ENCODE measurements around the gene FHAD1.

The FHAD1 gene

DNA sequence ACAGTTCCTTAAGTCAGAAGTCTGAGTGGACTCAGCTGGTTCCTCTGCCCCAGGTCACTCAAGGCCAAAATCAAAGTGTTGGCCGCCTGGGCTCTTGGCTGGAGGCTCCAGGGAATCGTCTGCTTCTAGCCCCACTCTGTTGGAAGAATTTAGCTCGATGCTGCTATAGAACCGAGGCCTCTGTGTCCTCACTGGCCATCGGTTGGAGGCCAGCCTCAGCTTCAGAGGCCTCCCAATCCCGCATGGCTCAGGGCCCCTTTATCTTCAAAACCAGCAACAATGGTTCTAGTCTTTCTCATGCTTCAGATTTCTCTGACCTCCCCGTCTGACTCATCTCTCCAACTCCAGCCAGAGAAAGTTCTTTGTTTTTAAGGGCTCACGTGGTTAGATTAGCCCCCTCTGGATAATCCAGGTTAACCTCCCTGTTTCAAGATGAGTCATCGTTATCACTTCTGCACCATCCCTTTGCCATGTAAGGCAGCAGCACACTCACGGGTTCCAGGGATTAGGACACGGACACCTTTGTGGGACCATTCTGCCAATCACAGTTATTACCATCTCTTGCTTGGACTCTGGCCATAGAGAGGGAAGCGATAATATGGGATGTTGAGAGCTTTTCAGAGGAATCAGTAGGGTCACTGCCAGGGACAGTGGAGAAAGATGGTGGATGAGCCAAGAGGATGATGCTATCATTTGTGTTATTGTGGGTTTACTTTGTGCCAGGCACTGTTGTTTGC is 13.6 kb downstream of the FHAD1 start:
- TF ChIP-seq, protein P1, sequence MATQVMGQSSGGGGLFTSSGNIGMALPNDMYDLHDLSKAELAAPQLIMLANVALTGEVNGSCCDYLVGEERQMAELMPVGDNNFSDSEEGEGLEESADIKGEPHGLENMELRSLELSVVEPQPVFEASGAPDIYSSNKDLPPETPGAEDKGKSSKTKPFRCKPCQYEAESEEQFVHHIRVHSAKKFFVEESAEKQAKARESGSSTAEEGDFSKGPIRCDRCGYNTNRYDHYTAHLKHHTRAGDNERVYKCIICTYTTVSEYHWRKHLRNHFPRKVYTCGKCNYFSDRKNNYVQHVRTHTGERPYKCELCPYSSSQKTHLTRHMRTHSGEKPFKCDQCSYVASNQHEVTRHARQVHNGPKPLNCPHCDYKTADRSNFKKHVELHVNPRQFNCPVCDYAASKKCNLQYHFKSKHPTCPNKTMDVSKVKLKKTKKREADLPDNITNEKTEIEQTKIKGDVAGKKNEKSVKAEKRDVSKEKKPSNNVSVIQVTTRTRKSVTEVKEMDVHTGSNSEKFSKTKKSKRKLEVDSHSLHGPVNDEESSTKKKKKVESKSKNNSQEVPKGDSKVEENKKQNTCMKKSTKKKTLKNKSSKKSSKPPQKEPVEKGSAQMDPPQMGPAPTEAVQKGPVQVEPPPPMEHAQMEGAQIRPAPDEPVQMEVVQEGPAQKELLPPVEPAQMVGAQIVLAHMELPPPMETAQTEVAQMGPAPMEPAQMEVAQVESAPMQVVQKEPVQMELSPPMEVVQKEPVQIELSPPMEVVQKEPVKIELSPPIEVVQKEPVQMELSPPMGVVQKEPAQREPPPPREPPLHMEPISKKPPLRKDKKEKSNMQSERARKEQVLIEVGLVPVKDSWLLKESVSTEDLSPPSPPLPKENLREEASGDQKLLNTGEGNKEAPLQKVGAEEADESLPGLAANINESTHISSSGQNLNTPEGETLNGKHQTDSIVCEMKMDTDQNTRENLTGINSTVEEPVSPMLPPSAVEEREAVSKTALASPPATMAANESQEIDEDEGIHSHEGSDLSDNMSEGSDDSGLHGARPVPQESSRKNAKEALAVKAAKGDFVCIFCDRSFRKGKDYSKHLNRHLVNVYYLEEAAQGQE (IDR thresholded peaks at IDR 0.05; ENCODE audit: low read depth) = no peak
- TF ChIP-seq CEBPB (IDR thresholded peaks at IDR 0.05) (no peak), TAF1 (IDR thresholded peaks at IDR 0.05; ENCODE audit: low read depth) (no peak), RAD21 (IDR thresholded peaks at IDR 0.05; ENCODE audit: low read depth) (no peak), TCF12 (IDR thresholded peaks at IDR 0.05; ENCODE audit: low read depth) (no peak), FOXM1 (IDR thresholded peaks at IDR 0.05; ENCODE audit: borderline replicate concordance, low read depth) (no peak), NFIC (IDR thresholded peaks at IDR 0.05) (no peak), YY1 (IDR thresholded peaks at IDR 0.05; ENCODE audit: low read depth) (no peak), EP300 (IDR thresholded peaks at IDR 0.05; ENCODE audit: borderline replicate concordance) (no peak), EGR1 (IDR thresholded peaks at IDR 0.05) (no peak), CREB1 (IDR thresholded peaks at IDR 0.05; ENCODE audit: low read depth) (no peak), ZBTB7A (IDR thresholded peaks at IDR 0.05; ENCODE audit: low read depth) (no peak)
- TF ChIP-seq, protein P2, sequence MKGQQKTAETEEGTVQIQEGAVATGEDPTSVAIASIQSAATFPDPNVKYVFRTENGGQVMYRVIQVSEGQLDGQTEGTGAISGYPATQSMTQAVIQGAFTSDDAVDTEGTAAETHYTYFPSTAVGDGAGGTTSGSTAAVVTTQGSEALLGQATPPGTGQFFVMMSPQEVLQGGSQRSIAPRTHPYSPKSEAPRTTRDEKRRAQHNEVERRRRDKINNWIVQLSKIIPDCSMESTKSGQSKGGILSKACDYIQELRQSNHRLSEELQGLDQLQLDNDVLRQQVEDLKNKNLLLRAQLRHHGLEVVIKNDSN (IDR thresholded peaks at IDR 0.05) = no peak
- TF ChIP-seq, protein P3, sequence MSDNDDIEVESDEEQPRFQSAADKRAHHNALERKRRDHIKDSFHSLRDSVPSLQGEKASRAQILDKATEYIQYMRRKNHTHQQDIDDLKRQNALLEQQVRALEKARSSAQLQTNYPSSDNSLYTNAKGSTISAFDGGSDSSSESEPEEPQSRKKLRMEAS (IDR thresholded peaks at IDR 0.05) = no peak

DNA sequence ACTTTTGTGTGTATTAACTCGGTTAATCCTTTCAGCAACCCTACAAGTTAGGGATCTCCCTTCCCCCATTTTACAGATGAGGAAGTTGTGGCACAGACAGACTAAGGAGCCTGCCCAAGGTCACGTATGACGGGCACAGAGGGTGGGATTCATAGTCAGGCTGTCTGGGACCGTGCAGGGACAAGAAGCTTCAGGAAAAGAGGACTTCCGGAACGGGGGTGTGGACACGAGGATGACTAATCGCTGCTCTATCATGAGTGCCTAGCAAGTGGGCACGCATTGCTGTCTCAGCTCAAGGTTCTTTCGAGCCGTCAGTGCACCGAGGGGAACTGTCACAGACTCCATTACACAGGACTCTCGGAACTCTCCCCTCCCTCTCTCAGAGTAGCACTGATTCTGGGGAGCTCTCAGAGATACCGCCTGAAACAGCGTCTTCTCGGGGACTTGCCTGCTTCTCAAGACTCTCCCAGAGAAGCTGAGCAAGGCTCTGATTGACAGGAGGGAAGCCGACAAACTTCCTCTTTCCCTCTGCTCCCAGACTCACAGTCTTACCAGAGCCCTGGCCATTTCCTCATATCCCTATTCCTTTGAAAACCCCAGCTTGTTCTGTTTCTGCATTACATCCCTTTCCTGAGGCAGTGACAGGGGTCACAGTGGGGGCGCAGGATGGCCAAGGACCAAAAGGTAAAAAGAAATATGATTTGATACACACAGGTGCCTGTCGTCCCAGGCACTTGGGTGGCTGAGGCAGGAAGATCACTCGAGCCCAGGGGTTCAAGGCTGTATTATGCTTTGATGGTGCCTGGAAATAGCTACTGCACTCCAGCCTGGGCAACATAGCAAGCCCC is 14.4 kb downstream of the FHAD1 start:
- TF ChIP-seq TEAD4 (IDR thresholded peaks at IDR 0.05) = no peak
- TF ChIP-seq, protein P3 (IDR thresholded peaks at IDR 0.05) = no peak

DNA sequence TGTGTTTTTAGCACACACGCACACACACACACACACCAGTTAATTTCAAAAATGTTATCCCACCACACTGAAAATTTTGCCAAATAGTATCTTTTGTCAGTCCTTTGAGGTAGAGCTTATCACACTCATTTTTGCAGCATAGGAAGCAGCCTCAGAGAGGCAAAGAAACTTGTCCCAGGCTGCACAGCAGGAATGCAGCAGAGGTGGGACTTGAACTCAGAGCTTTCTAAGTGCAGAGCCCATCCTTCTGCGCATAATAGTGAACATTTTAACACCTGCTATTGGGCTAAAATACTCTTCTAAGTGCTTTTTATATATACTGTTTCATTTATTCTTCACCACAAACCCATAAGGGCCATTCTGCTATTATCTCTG is 15.0 kb downstream of the FHAD1 start:
- no peak for TF ChIP-seq EGR1 (IDR thresholded peaks at IDR 0.05)
- TF ChIP-seq, protein P2 (IDR thresholded peaks at IDR 0.05) = no peak
- TF ChIP-seq EP300 (IDR thresholded peaks at IDR 0.05; ENCODE audit: borderline replicate concordance) = no peak
- no peak for TF ChIP-seq CREB1 (IDR thresholded peaks at IDR 0.05; ENCODE audit: low read depth)
- no peak for TF ChIP-seq CEBPB (IDR thresholded peaks at IDR 0.05)

DNA sequence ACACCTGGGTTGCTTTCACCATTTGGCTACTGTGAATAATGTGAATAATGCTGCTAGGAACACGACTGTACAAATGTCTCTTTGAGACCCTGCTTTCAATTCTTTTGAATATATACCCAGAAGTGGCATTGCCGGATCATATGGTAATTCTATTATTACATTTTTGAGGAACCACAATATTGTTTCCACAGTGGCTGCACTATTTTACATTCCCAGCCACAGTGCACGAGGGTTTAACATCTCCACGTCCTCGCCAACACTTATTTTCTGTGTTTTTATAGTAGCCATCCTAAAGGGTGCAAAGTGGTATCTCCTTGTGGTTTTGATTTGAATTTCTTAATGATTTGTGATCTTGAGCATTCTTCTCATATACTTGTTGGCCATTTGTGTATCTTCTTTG is 15.7 kb downstream of the FHAD1 start:
- TF ChIP-seq, protein P2 (IDR thresholded peaks at IDR 0.05) = no peak
- TF ChIP-seq EGR1 (IDR thresholded peaks at IDR 0.05) = no peak
- TF ChIP-seq, protein P1 (IDR thresholded peaks at IDR 0.05; ENCODE audit: low read depth) = no peak
- no peak for TF ChIP-seq EP300 (IDR thresholded peaks at IDR 0.05; ENCODE audit: borderline replicate concordance)
- TF ChIP-seq YY1 (IDR thresholded peaks at IDR 0.05; ENCODE audit: low read depth) = no peak
- TF ChIP-seq FOXM1 (IDR thresholded peaks at IDR 0.05; ENCODE audit: borderline replicate concordance, low read depth) = no peak
- TF ChIP-seq TAF1 (IDR thresholded peaks at IDR 0.05; ENCODE audit: low read depth) = no peak
- TF ChIP-seq TEAD4 (IDR thresholded peaks at IDR 0.05) = no peak
- TF ChIP-seq, protein P3 (IDR thresholded peaks at IDR 0.05) = no peak
- no peak for TF ChIP-seq ZBTB7A (IDR thresholded peaks at IDR 0.05; ENCODE audit: low read depth)
- TF ChIP-seq CEBPB (IDR thresholded peaks at IDR 0.05) = no peak
- no peak for TF ChIP-seq RAD21 (IDR thresholded peaks at IDR 0.05; ENCODE audit: low read depth)
- TF ChIP-seq NFIC (IDR thresholded peaks at IDR 0.05) = no peak
- TF ChIP-seq CREB1 (IDR thresholded peaks at IDR 0.05; ENCODE audit: low read depth) = no peak
- no peak for TF ChIP-seq TCF12 (IDR thresholded peaks at IDR 0.05; ENCODE audit: low read depth)

DNA sequence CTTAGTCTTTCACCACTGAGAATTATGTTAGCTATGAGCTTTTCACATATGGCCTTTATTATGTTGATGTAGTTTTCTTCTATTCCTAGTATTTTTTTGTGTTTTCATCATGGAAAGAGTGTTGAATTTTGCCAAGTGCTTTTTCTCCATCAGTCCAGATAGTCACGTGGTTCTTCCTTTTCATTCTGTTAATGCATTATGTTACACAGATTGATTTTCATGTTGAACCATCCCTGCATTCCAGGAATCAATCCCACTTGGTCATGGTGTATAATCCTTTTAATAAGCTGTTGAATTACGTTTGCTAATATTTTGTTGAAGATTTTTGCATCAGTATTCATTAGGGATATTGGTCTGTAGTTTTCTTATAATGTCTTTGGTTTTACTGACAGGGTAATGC is 17.7 kb downstream of the FHAD1 start:
- TF ChIP-seq ZBTB7A (IDR thresholded peaks at IDR 0.05; ENCODE audit: low read depth) (no peak), CEBPB (IDR thresholded peaks at IDR 0.05) (no peak), FOXM1 (IDR thresholded peaks at IDR 0.05; ENCODE audit: borderline replicate concordance, low read depth) (no peak), EP300 (IDR thresholded peaks at IDR 0.05; ENCODE audit: borderline replicate concordance) (no peak), YY1 (IDR thresholded peaks at IDR 0.05; ENCODE audit: low read depth) (no peak), EGR1 (IDR thresholded peaks at IDR 0.05) (no peak), CREB1 (IDR thresholded peaks at IDR 0.05; ENCODE audit: low read depth) (no peak), RAD21 (IDR thresholded peaks at IDR 0.05; ENCODE audit: low read depth) (no peak), TAF1 (IDR thresholded peaks at IDR 0.05; ENCODE audit: low read depth) (no peak), NFIC (IDR thresholded peaks at IDR 0.05) (no peak), TEAD4 (IDR thresholded peaks at IDR 0.05) (no peak)
- TF ChIP-seq, protein P2 (IDR thresholded peaks at IDR 0.05) = no peak
- TF ChIP-seq, protein P1 (IDR thresholded peaks at IDR 0.05; ENCODE audit: low read depth) = no peak
- TF ChIP-seq, protein P3 (IDR thresholded peaks at IDR 0.05) = no peak
